GM12891 (cell line): ENCODE results near the gene AGPAT3.

Experiments used
- POLR2A ChIP-seq: IDR thresholded peaks from 2 replicates; pipeline ENCODE4 v1.6.1; 2011; ENCODE audit warnings: low read depth, low read length, control low read depth
- POLR2AphosphoS5 ChIP-seq: IDR thresholded peaks from 2 replicates; pipeline ENCODE4 v1.6.1; 2011; ENCODE audit warnings: low read depth, low read length, control low read depth
- TAF1 ChIP-seq: IDR thresholded peaks from 2 replicates; pipeline ENCODE4 v1.6.1; 2011; ENCODE audit warnings: low read depth, low read length, control low read depth

GRCh38 chr21:43819511-43820405, 45.3 kb upstream of the AGPAT3 start:
- no peak for TF ChIP-seq POLR2AphosphoS5
- TF ChIP-seq POLR2A, result no peak
- TF ChIP-seq TAF1, result no peak
